Measurements from ENCODE around the gene MS4A4E. TPM values are rescaled to one million over a fixed set of nuclear protein-coding genes. Genes with fewer than 3 reads are reported as not detected.

Gene MS4A4E
- total RNA-seq, 1 donor from 2014 or later = not detected

DNA sequence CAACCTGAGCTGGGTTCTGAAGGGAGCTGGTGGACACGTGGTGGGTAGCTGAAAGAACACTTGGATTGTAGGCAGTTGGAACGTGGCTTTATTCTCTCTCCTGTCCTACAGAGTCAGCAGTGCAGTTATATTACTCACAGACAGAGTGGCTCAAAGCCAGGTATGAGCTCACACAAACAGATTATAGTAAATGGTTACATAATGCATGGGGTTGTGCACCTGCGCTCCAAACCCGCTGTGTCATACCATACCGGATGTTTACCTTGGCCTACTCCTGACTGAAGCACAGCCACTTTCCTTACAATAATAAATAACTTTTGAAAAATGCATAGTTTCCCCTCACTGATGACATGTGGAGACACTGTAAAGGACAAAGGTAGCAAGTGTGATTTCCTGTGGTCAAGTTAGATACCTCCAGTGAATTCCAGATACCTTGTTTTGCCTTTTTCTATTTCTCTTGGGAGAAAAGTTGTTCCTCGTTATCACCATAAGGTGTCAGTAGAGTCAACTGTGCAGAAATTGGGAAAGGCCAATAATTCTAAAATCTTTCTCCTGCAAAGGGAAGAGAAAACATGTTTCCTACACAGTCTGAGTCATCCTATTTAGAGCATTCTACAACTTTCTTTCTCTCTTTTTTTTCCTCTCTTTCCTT is 73.5 kb downstream of the MS4A4E start:
- Mint-ChIP-seq H3K9me3 (peaks cover 27% of the 10 kb centered on the region), H3K27ac (no peak overlapping the region), H3K36me3 (no peaks in the 10 kb centered on the region), H3K4me1 (no peaks in the 10 kb centered on the region), H3K4me3 (no peak overlapping the region), H3K27me3 (ENCODE audit: insufficient read depth, low read depth) (no peaks in the 10 kb centered on the region)
- H2AFZ ChIP-seq (replicated peaks) = no peak overlapping the region
- no peak overlapping the region for H3K4me2 ChIP-seq
- no peaks in the 10 kb centered on the region for H3F3A ChIP-seq (ENCODE audit: low read depth)
- H3K27me3 ChIP-seq = no peaks in the 10 kb centered on the region
- no peaks in the 10 kb centered on the region for H3K79me2 ChIP-seq (ENCODE audit: low read depth)
- H3K4me3 ChIP-seq = no peak overlapping the region
- H3K9ac ChIP-seq = no peak overlapping the region
- peaks cover 10% of the 10 kb centered on the region for H3K9me3 ChIP-seq (ENCODE audit: low read depth)
- no peak overlapping the region for H3K27ac ChIP-seq
- no peaks in the 10 kb centered on the region for H3K36me3 ChIP-seq
- H3K4me1 ChIP-seq = no peaks in the 10 kb centered on the region
- no peak for TF ChIP-seq EZH2phosphoT487 (IDR thresholded peaks at IDR 0.05)
- peak; percentile 36 for TF ChIP-seq CTCF (IDR thresholded peaks at IDR 0.05)
- DNase-seq (ENCODE audit: low spot score) = peak; percentile 22
- no peaks in the 10 kb centered on the region for H4K20me1 ChIP-seq (ENCODE audit: low read depth)

DNA sequence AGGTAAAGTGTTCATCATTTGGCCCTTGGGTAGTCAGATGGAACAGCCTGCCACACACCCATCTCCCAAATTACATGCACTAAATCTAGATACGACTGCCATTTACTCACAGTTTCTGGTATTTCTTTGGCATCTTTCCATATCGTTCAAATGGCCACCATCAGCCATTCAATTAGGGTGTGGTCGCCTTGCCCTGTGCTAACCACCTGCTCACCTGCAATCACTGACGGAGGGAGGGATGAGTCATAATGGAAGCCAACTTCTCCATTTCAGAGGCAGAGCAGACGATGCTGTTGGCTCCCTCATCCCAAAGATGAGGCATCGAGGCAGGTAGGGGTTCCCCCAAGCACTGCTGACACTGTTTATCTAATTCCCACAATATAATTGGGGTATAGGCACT is 74.6 kb downstream of the MS4A4E start:
- Histone ChIP-seq H4K20me1 (ENCODE audit: low read depth) (no peaks in the 10 kb centered on the region), H3F3A (ENCODE audit: low read depth) (no peaks in the 10 kb centered on the region), H3K27me3 (no peaks in the 10 kb centered on the region), H3K4me3 (no peak overlapping the region), H3K36me3 (no peaks in the 10 kb centered on the region), H3K79me2 (ENCODE audit: low read depth) (no peaks in the 10 kb centered on the region), H3K27ac (no peak overlapping the region), H3K4me2 (no peak overlapping the region), H2AFZ (replicated peaks) (no peak overlapping the region), H3K4me1 (no peaks in the 10 kb centered on the region), H3K9ac (no peak overlapping the region), H3K9me3 (ENCODE audit: low read depth) (peaks cover 12% of the 10 kb centered on the region)
- H3K4me1 Mint-ChIP-seq = no peaks in the 10 kb centered on the region
- no peak overlapping the region for H3K27ac Mint-ChIP-seq
- no peaks in the 10 kb centered on the region for H3K27me3 Mint-ChIP-seq (ENCODE audit: insufficient read depth, low read depth)
- DNase-seq (ENCODE audit: low spot score) = no peak
- no peak overlapping the region for H3K4me3 Mint-ChIP-seq
- TF ChIP-seq EZH2phosphoT487 (IDR thresholded peaks at IDR 0.05) = no peak
- no peak for TF ChIP-seq CTCF (IDR thresholded peaks at IDR 0.05)
- TF ChIP-seq EZH2 (IDR thresholded peaks at IDR 0.05) = no peak
- peaks cover 27% of the 10 kb centered on the region for H3K9me3 Mint-ChIP-seq
- H3K36me3 Mint-ChIP-seq = no peaks in the 10 kb centered on the region

DNA sequence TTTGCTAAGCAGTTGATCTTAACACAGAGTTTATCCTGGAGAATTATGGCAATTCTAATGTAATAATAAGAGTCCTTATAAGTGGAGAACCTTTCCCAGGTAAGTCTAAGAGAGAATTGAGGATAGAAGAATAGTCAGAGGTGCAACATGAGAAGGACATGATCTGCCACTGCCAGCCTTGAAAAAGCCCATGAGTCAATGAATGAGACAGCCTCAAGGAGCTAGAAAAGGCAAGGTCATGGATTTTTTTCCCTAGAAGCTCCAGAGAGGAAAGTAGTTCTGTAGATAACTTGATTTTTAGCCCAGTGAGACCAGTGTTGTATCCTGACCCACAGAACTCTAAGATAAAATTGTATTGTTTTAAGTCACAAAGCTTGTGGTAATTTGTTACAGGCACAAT is 77.0 kb downstream of the MS4A4E start:
- H3K27ac ChIP-seq = no peak overlapping the region
- no peaks in the 10 kb centered on the region for H3F3A ChIP-seq (ENCODE audit: low read depth)
- no peak overlapping the region for H3K4me2 ChIP-seq
- H3K9ac ChIP-seq = no peak overlapping the region
- no peaks in the 10 kb centered on the region for H3K27me3 ChIP-seq
- TF ChIP-seq EZH2phosphoT487 (IDR thresholded peaks at IDR 0.05) (no peak), CTCF (IDR thresholded peaks at IDR 0.05) (no peak), EZH2 (IDR thresholded peaks at IDR 0.05) (no peak)
- no peaks in the 10 kb centered on the region for H3K4me1 ChIP-seq
- Mint-ChIP-seq H3K36me3 (no peaks in the 10 kb centered on the region), H3K27ac (no peak overlapping the region), H3K4me1 (no peaks in the 10 kb centered on the region), H3K9me3 (peaks cover 26% of the 10 kb centered on the region), H3K27me3 (ENCODE audit: insufficient read depth, low read depth) (no peaks in the 10 kb centered on the region), H3K4me3 (no peak overlapping the region)
- H2AFZ ChIP-seq (replicated peaks) = no peak overlapping the region
- H4K20me1 ChIP-seq (ENCODE audit: low read depth) = no peaks in the 10 kb centered on the region
- DNase-seq (ENCODE audit: low spot score) = no peak
- H3K36me3 ChIP-seq = no peaks in the 10 kb centered on the region
- H3K79me2 ChIP-seq (ENCODE audit: low read depth) = no peaks in the 10 kb centered on the region
- H3K4me3 ChIP-seq = no peak overlapping the region
- H3K9me3 ChIP-seq (ENCODE audit: low read depth) = peaks cover 12% of the 10 kb centered on the region
